ENCODE measurements around the gene TMEM231.
"Not testable (repeated sequence)": the region's sequence is repeated elsewhere in the genome, so short reads cannot be mapped to it uniquely, and the experiment has no call there.

TMEM231 gene

GRCh38 chr16:75556431-75556950 is 439 bp upstream of the TMEM231 start:
- H3K4me3 ChIP-seq (replicated peaks; ENCODE audit: low read depth, low read length), result peak overlapping the region; percentile 64
- TF ChIP-seq, protein P1, sequence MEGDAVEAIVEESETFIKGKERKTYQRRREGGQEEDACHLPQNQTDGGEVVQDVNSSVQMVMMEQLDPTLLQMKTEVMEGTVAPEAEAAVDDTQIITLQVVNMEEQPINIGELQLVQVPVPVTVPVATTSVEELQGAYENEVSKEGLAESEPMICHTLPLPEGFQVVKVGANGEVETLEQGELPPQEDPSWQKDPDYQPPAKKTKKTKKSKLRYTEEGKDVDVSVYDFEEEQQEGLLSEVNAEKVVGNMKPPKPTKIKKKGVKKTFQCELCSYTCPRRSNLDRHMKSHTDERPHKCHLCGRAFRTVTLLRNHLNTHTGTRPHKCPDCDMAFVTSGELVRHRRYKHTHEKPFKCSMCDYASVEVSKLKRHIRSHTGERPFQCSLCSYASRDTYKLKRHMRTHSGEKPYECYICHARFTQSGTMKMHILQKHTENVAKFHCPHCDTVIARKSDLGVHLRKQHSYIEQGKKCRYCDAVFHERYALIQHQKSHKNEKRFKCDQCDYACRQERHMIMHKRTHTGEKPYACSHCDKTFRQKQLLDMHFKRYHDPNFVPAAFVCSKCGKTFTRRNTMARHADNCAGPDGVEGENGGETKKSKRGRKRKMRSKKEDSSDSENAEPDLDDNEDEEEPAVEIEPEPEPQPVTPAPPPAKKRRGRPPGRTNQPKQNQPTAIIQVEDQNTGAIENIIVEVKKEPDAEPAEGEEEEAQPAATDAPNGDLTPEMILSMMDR (IDR thresholded peaks at IDR 0.05; ENCODE audit: low read depth, low read length, missing control alignments), result no peak

GRCh38 chr16:75555213-75555706 is 792 bp downstream of the TMEM231 start:
- peak; percentile 87 for DNase-seq (ENCODE audit: extremely low read depth, low read depth)
- peak overlapping the region; percentile 64 for H3K4me3 ChIP-seq (replicated peaks; ENCODE audit: low read depth, low read length)
- TF ChIP-seq, protein P1 (IDR thresholded peaks at IDR 0.05; ENCODE audit: low read depth, low read length, missing control alignments), result no peak

More at GRCh38 chr16:75556431-75556950, 439 bp upstream of the TMEM231 start:
- no peak for DNase-seq (ENCODE audit: extremely low read depth, low read depth)

DNA sequence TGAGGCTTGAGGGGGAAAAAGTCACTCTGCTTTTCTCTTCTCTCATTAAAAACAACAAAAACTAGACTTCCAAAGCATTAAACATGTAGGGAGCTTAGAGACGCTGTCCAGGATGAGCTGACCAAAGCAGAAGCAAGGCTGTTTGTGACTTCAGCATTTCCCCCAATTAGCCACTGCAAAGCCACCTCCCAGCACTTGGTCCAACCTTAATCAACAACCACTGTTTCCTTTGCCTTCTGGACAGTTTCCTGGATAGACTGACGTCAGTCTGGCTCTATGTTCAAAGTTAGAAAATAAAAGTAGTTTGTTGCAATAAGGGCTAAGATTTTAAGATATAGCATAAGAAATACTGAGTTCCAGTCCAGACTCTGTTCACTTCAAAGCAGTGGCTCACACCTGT is 3.1 kb downstream of the TMEM231 start:
- TF ChIP-seq, protein P1 (IDR thresholded peaks at IDR 0.05; ENCODE audit: low read depth, low read length, missing control alignments), result no peak
- no peak overlapping the region for H3K4me3 ChIP-seq (replicated peaks; ENCODE audit: low read depth, low read length)
- no peak for DNase-seq (ENCODE audit: extremely low read depth, low read depth)

DNA sequence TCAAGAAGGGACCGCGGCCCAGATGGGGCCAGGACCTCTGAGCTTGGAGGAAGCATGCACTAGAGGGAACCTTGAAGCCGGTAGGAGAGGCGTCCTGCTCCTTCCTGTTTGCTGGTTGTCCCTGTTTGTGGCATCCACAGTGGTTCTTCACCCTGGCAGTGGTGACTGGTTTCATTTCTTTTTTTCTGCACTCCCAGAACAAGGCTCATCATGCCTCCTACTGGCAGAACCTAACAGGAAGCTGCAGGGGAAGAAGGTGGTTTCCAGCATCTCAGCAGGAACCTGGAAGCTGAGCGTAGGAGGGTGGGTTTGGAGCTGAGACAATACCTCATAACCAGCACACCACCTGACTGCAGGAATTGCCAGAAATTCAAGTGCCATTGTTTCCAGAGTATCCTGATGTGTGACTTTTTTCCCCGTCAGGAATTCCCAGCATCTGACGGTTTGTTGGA is 5.8 kb downstream of the TMEM231 start:
- TF ChIP-seq, protein P1 (IDR thresholded peaks at IDR 0.05; ENCODE audit: low read depth, low read length, missing control alignments), result peak; percentile 41
- DNase-seq (ENCODE audit: extremely low read depth, low read depth), result no peak
- no peak overlapping the region for H3K4me3 ChIP-seq (replicated peaks; ENCODE audit: low read depth, low read length)

DNA sequence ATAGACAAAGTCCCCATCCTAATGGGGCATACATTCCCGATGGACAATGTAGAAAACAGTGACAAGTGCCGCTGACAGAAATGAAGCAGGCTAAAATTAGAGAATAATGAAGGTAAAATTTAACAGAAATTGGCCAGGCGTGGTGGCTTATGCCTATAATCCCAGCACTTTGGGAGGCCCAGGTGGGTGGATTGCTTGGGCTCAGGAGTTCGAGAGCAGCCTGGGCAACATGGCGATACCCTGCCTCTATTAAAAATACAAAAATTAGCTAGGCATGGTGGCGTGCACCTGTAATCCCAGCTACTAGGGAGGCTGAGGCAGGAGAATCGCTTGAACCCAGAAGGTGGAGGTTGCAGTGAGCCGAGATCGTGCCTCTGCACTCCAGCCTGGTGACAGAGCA is 7.6 kb downstream of the TMEM231 start:
- H3K4me3 ChIP-seq (replicated peaks; ENCODE audit: low read depth, low read length); DNase-seq (ENCODE audit: extremely low read depth, low read depth): not testable (repeated sequence)

DNA sequence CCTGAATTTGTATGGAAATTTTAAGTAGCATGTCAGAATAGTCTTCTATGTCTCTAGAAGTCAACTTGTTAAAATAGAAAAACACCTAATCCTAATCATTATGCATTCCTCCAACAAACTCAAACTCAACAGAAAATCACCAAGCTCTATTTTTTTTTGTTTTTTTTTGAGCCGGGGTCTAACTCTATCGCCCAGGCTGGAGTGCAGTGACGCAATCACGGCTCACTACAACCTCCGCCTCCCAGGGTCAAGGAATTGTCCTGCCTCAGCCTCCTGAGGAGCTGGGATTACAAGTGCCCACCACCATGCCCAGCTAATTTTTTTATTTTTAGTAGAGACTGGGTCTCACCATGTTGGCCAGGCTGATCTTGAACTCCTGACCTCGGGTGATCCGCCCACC is 9.8 kb downstream of the TMEM231 start:
- TF ChIP-seq, protein P1 (IDR thresholded peaks at IDR 0.05; ENCODE audit: low read depth, low read length, missing control alignments), result no peak
- no peak for DNase-seq (ENCODE audit: extremely low read depth, low read depth)

DNA sequence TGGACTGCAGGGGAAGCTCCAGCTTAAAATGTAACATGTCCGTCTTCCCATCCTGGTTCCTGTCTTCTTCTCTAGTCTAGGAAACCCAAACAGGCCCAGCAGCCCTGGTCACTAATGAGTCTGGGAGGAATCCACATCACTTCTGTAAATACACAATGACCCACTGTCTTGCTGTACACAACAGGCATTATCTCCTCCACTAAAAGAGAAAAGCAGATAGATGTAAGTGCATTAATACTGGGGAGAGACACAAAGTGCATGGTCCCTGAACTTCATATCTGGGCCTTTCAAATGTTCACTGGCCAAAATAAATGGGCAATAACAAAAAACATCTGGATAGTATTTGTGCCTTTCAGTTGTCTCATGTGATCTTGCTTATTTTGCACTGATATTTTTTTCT is 10.2 kb downstream of the TMEM231 start:
- not testable (repeated sequence) for DNase-seq (ENCODE audit: extremely low read depth, low read depth); H3K4me3 ChIP-seq (replicated peaks; ENCODE audit: low read depth, low read length)

More for the DNA sequence above, 9.8 kb downstream of the TMEM231 start:
- no peak overlapping the region for H3K4me3 ChIP-seq (replicated peaks; ENCODE audit: low read depth, low read length)

DNA sequence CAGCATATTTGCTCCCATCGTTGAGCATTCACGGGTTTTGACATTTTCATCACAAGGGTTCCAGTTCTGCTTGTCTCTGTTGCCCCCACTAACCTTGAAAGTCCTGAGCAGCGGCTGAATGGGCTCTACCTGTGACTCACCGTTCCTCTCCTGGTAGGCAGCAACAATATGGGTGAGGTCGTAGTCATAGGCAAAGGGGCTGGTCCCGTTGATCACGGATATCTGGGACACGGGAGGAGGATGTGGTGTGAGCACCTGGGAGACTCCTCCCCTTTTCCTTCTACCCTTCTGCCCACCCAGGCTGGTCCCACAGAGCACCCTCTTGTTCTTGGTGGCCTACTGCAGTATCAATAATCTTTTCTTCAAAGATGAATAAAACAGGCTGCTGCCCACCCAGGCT is 13.6 kb downstream of the TMEM231 start:
- not testable (repeated sequence) for H3K4me3 ChIP-seq (replicated peaks; ENCODE audit: low read depth, low read length); DNase-seq (ENCODE audit: extremely low read depth, low read depth)
